Right kidney (tissue), 1 donor: ENCODE results near the gene PPL.

Experiments used
- DNase-seq: peaks from one replicate; pipeline ENCODE4 v3.0.0-alpha.2; 2016

The PPL gene

GRCh38 chr16:4888428-4889135 is 48.4 kb downstream of the PPL start:
- DNase-seq, result no peak

GRCh38 chr16:4886151-4886550 is 50.8 kb downstream of the PPL start:
- no peak for DNase-seq

GRCh38 chr16:4884972-4885874 is 51.7 kb downstream of the PPL start:
- no peak for DNase-seq

GRCh38 chr16:4884209-4884608 is 52.7 kb downstream of the PPL start:
- no peak for DNase-seq

- no peak for DNase-seq
Measured at GRCh38 chr16:4883501-4883900, 53.4 kb downstream of the PPL start.

GRCh38 chr16:4882633-4883285 is 54.2 kb downstream of the PPL start:
- no peak for DNase-seq

- no peak for DNase-seq
Measured at GRCh38 chr16:4882000-4882632, 54.8 kb downstream of the PPL start.

GRCh38 chr16:4880006-4880580 is 56.9 kb downstream of the PPL start:
- DNase-seq, result no peak

- no peak for DNase-seq
Measured at GRCh38 chr16:4879049-4879448, 57.9 kb downstream of the PPL start.

GRCh38 chr16:4877380-4877685 is 59.6 kb downstream of the PPL start:
- DNase-seq, result no peak

- DNase-seq, result no peak
Measured at GRCh38 chr16:4876646-4877379, 60.1 kb downstream of the PPL start.

- no peak for DNase-seq
Measured at GRCh38 chr16:4874666-4875065, 62.3 kb downstream of the PPL start.

GRCh38 chr16:4873091-4873490 is 63.9 kb downstream of the PPL start:
- DNase-seq, result no peak

- DNase-seq, result no peak
Measured at GRCh38 chr16:4871071-4871470, 65.9 kb downstream of the PPL start.

- DNase-seq, result no peak
Measured at GRCh38 chr16:4870138-4870671, 66.7 kb downstream of the PPL start.

- no peak for DNase-seq
Measured at GRCh38 chr16:4869147-4869805, 67.7 kb downstream of the PPL start.

GRCh38 chr16:4868535-4868934 is 68.4 kb downstream of the PPL start:
- DNase-seq, result no peak

- DNase-seq, result peak; percentile 33
Measured at GRCh38 chr16:4868026-4868425, 68.9 kb downstream of the PPL start.

GRCh38 chr16:4866586-4866985 is 70.4 kb downstream of the PPL start:
- no peak for DNase-seq

- DNase-seq, result no peak
Measured at GRCh38 chr16:4865231-4865860, 71.6 kb downstream of the PPL start.
